MM.1S (cell line): ENCODE measurements around the gene CBARP.

Experiments
- DNase-seq: peaks from one replicate; pipeline ENCODE4 v3.0.0-alpha.2; 2015
- H2AFZ ChIP-seq: fragments of 300-600 bp; sonication (generic); 2 replicates; pipeline ENCODE4 v1.6.0; 2016; ENCODE audit warnings: antibody characterized with exemption, low read length
- H3F3A ChIP-seq: fragments of 300-600 bp; sonication (generic); 2 replicates; pipeline ENCODE4 v1.6.1; 2016; ENCODE audit warnings: mild to moderate bottlenecking, antibody characterized with exemption, low read length, moderate library complexity, mixed read lengths; ENCODE audit not compliant: insufficient read depth
- H3K27ac ChIP-seq: fragments of 300-600 bp; sonication (generic); 2 replicates; pipeline ENCODE4 v1.5.1; 2016; ENCODE audit warnings: mild to moderate bottlenecking, low read length
- H3K27me3 ChIP-seq: fragments of 300-600 bp; sonication (generic); replicated peaks from 2 replicates; pipeline ENCODE4 v1.6.0; 2016; ENCODE audit warnings: low read length; ENCODE audit not compliant: insufficient read depth
- H3K36me3 ChIP-seq: fragments of 300-600 bp; sonication (generic); replicated peaks from 2 replicates; pipeline ENCODE4 v1.6.1; 2016; ENCODE audit warnings: mild to moderate bottlenecking, low read length, mixed read lengths; ENCODE audit not compliant: insufficient read depth
- H3K4me1 ChIP-seq: fragments of 300-600 bp; sonication (generic); 2 replicates; pipeline ENCODE4 v1.6.1; 2016; ENCODE audit warnings: low read length, mixed read lengths
- H3K4me2 ChIP-seq: fragments of 300-600 bp; sonication (generic); 2 replicates; pipeline ENCODE4 v1.6.0; 2016; ENCODE audit warnings: low read depth, low read length
- H3K4me3 ChIP-seq: fragments of 300-600 bp; sonication (generic); 2 replicates; pipeline ENCODE4 v1.5.1; 2016; ENCODE audit warnings: low read length, mixed read lengths
- H3K79me2 ChIP-seq: fragments of 300-600 bp; sonication (generic); 2 replicates; pipeline ENCODE4 v1.6.1; 2016; ENCODE audit warnings: mixed run types, low read length, mixed read lengths
- H3K9ac ChIP-seq: fragments of 300-600 bp; sonication (generic); 2 replicates; pipeline ENCODE4 v1.6.1; 2016; ENCODE audit warnings: low read length, mixed read lengths
- H3K9me2 ChIP-seq: fragments of 300-600 bp; sonication (generic); replicated peaks from 2 replicates; pipeline ENCODE4 v1.6.1; 2016; ENCODE audit warnings: mild to moderate bottlenecking, low read length, mixed read lengths; ENCODE audit not compliant: insufficient read depth
- H3K9me3 ChIP-seq: fragments of 300-600 bp; sonication (generic); replicated peaks from 2 replicates; pipeline ENCODE4 v1.6.1; 2016; ENCODE audit warnings: mild to moderate bottlenecking, low read length, mixed read lengths; ENCODE audit not compliant: insufficient read depth
- H4K20me1 ChIP-seq: fragments of 300-600 bp; sonication (generic); 2 replicates; pipeline ENCODE4 v1.6.1; 2016; ENCODE audit warnings: mild to moderate bottlenecking, low read length, moderate library complexity, mixed read lengths; ENCODE audit not compliant: insufficient read depth
- CTCF ChIP-seq: fragments of 300-600 bp; sonication (generic); IDR thresholded peaks from 2 replicates; pipeline ENCODE4 v1.5.1; 2016; ENCODE audit warnings: antibody characterized with exemption, low read length, mixed read lengths
- EZH2 ChIP-seq: fragments of 300-600 bp; sonication (generic); optimal IDR thresholded peaks from 2 replicates; pipeline ENCODE3; 2017; ENCODE audit warnings: low read depth, mild to moderate bottlenecking, antibody characterized with exemption, low read length, mixed read lengths
- EZH2phosphoT487 ChIP-seq: fragments of 300-600 bp; sonication (generic); IDR thresholded peaks from 2 replicates; pipeline ENCODE4 v1.6.1; 2018; ENCODE audit warnings: antibody characterized with exemption, low read length

The CBARP gene

GRCh38 chr19:1237754-1238368 lies at the start of gene CBARP:
CBARP (minus strand) TSS chr19:1238005; CDS start chr19:1236100, 1,905 bp downstream.
- no peaks in the 10 kb centered on the region for H3K36me3 ChIP-seq
- peaks cover 23% of the 10 kb centered on the region for H3F3A ChIP-seq
- peaks cover 7% of the 10 kb centered on the region for H3K4me1 ChIP-seq
- no peaks in the 10 kb centered on the region for H4K20me1 ChIP-seq
- no peak within 1 kb of the TSS for H2AFZ ChIP-seq
- H3K9ac ChIP-seq: no peak within 1 kb of the TSS
- peak within 1 kb of the TSS; percentile 27; the same call in 1 of the 2 replicates for H3K4me2 ChIP-seq
- peak within 1 kb of the TSS; percentile 17; the same call in 1 of the 2 replicates for H3K4me3 ChIP-seq
- H3K79me2 ChIP-seq: peaks cover 12% of the 10 kb centered on the region
- TF ChIP-seq EZH2: no peak
- no peak for TF ChIP-seq EZH2phosphoT487
- TF ChIP-seq CTCF: no peak
- H3K9me3 ChIP-seq: no peaks in the 10 kb centered on the region
- H3K27ac ChIP-seq: no peak within 1 kb of the TSS
- peaks cover 65% of the 10 kb centered on the region for H3K27me3 ChIP-seq
- no peaks in the 10 kb centered on the region for H3K9me2 ChIP-seq
- DNase-seq: no peak

- Histone ChIP-seq H3K4me2 (no peak overlapping the region), H3K9ac (no peak overlapping the region), H3K36me3 (no peaks in the 10 kb centered on the region), H2AFZ (no peak overlapping the region), H3K9me3 (no peaks in the 10 kb centered on the region), H3K27me3 (peaks cover 83% of the 10 kb centered on the region), H3F3A (no peaks in the 10 kb centered on the region), H4K20me1 (no peaks in the 10 kb centered on the region), H3K79me2 (no peaks in the 10 kb centered on the region), H3K4me3 (no peak overlapping the region), H3K4me1 (no peaks in the 10 kb centered on the region), H3K27ac (no peak overlapping the region), H3K9me2 (no peaks in the 10 kb centered on the region)
- no peak for DNase-seq
- TF ChIP-seq EZH2: no peak
- no peak for TF ChIP-seq CTCF
- TF ChIP-seq EZH2phosphoT487: no peak
Observed at GRCh38 chr19:1286487-1287353, 48.9 kb upstream of the CBARP start.

- H4K20me1 ChIP-seq: no peaks in the 10 kb centered on the region
Observed at GRCh38 chr19:1285737-1286360, 48.0 kb upstream of the CBARP start, which contains the start of gene EFNA2. EFNA2 (plus strand) TSS chr19:1285873; CDS start chr19:1286169, 296 bp downstream.

More at GRCh38 chr19:1285737-1286360, 48.0 kb upstream of the CBARP start, which contains the start of gene EFNA2:
- Histone ChIP-seq H2AFZ (no peak within 1 kb of the TSS), H3K9me2 (no peaks in the 10 kb centered on the region), H3F3A (no peaks in the 10 kb centered on the region), H3K4me3 (no peak within 1 kb of the TSS), H3K9ac (no peak within 1 kb of the TSS), H3K27ac (no peak within 1 kb of the TSS), H3K4me1 (no peaks in the 10 kb centered on the region), H3K27me3 (peaks cover 75% of the 10 kb centered on the region), H3K4me2 (no peak within 1 kb of the TSS), H3K36me3 (no peaks in the 10 kb centered on the region), H3K79me2 (no peaks in the 10 kb centered on the region), H3K9me3 (no peaks in the 10 kb centered on the region)
- no peak for TF ChIP-seq EZH2phosphoT487
- no peak for DNase-seq
